ENCODE data around the gene EPS8L1.
A peak's percentile ranks its signal among the peaks of the same experiment; 100 is the strongest.

The EPS8L1 gene

GRCh38 chr19:55062735-55063491 is 12.8 kb upstream of the EPS8L1 start, which contains the start of gene RDH13:
Gene RDH13, minus strand, starts transcription at chr19:55063148. Its CDS starts 116 bp downstream, at chr19:55063032.
- TF ChIP-seq TEAD4 (IDR thresholded peaks at IDR 0.05) (no peak), CEBPB (IDR thresholded peaks at IDR 0.05) (no peak), RAD21 (IDR thresholded peaks at IDR 0.05; ENCODE audit: low read depth) (no peak), EGR1 (IDR thresholded peaks at IDR 0.05) (no peak), CREB1 (IDR thresholded peaks at IDR 0.05; ENCODE audit: low read depth) (peak; percentile 85), NFIC (IDR thresholded peaks at IDR 0.05) (no peak), YY1 (IDR thresholded peaks at IDR 0.05; ENCODE audit: low read depth) (no peak), FOXM1 (IDR thresholded peaks at IDR 0.05; ENCODE audit: borderline replicate concordance, low read depth) (no peak), USF1 (IDR thresholded peaks at IDR 0.05) (no peak), TCF12 (IDR thresholded peaks at IDR 0.05; ENCODE audit: low read depth) (peak; percentile 10; the same call in 1 of the 2 replicates), TAF1 (IDR thresholded peaks at IDR 0.05; ENCODE audit: low read depth) (peak; percentile 78), REST (IDR thresholded peaks at IDR 0.05; ENCODE audit: low read depth) (no peak), ZBTB7A (IDR thresholded peaks at IDR 0.05; ENCODE audit: low read depth) (peak; percentile 78; the same call in 1 of the 2 replicates), MAX (IDR thresholded peaks at IDR 0.05) (0 out of 2 replicates have a peak, but pooled peaks have one; percentile 20), EP300 (IDR thresholded peaks at IDR 0.05; ENCODE audit: borderline replicate concordance) (no peak)

GRCh38 chr19:55063492-55063843 is 12.2 kb upstream of the EPS8L1 start:
- TF ChIP-seq RAD21 (IDR thresholded peaks at IDR 0.05; ENCODE audit: low read depth), result no peak
- no peak for TF ChIP-seq EP300 (IDR thresholded peaks at IDR 0.05; ENCODE audit: borderline replicate concordance)
- TF ChIP-seq YY1 (IDR thresholded peaks at IDR 0.05; ENCODE audit: low read depth), result no peak
- TF ChIP-seq TEAD4 (IDR thresholded peaks at IDR 0.05), result no peak
- no peak for TF ChIP-seq EGR1 (IDR thresholded peaks at IDR 0.05)
- TF ChIP-seq TAF1 (IDR thresholded peaks at IDR 0.05; ENCODE audit: low read depth), result no peak
- TF ChIP-seq TCF12 (IDR thresholded peaks at IDR 0.05; ENCODE audit: low read depth), result no peak
- TF ChIP-seq USF1 (IDR thresholded peaks at IDR 0.05), result no peak
- no peak for TF ChIP-seq REST (IDR thresholded peaks at IDR 0.05; ENCODE audit: low read depth)

GRCh38 chr19:55066107-55066709 is 9.5 kb upstream of the EPS8L1 start:
- peak; percentile 89 for TF ChIP-seq REST (IDR thresholded peaks at IDR 0.05; ENCODE audit: low read depth)
- no peak for TF ChIP-seq CREB1 (IDR thresholded peaks at IDR 0.05; ENCODE audit: low read depth)

GRCh38 chr19:55067869-55068268 is 7.8 kb upstream of the EPS8L1 start:
- TF ChIP-seq FOXM1 (IDR thresholded peaks at IDR 0.05; ENCODE audit: borderline replicate concordance, low read depth) (no peak), EGR1 (IDR thresholded peaks at IDR 0.05) (no peak), USF1 (IDR thresholded peaks at IDR 0.05) (no peak), RAD21 (IDR thresholded peaks at IDR 0.05; ENCODE audit: low read depth) (no peak), ZBTB7A (IDR thresholded peaks at IDR 0.05; ENCODE audit: low read depth) (no peak), TAF1 (IDR thresholded peaks at IDR 0.05; ENCODE audit: low read depth) (no peak), EP300 (IDR thresholded peaks at IDR 0.05; ENCODE audit: borderline replicate concordance) (no peak), NFIC (IDR thresholded peaks at IDR 0.05) (no peak), MAX (IDR thresholded peaks at IDR 0.05) (no peak), REST (IDR thresholded peaks at IDR 0.05; ENCODE audit: low read depth) (no peak), TEAD4 (IDR thresholded peaks at IDR 0.05) (no peak), CREB1 (IDR thresholded peaks at IDR 0.05; ENCODE audit: low read depth) (no peak), TCF12 (IDR thresholded peaks at IDR 0.05; ENCODE audit: low read depth) (no peak), YY1 (IDR thresholded peaks at IDR 0.05; ENCODE audit: low read depth) (no peak), CEBPB (IDR thresholded peaks at IDR 0.05) (no peak)

Data from Ishikawa (cell line).